CD4-positive, alpha-beta T cell treated with Interleukin-17A for 4 hours (primary cell): ENCODE data around the gene TTLL1.
A peak's percentile ranks its signal among the peaks of the same experiment; 100 is the strongest.
"Not testable (repeated sequence)": the region's sequence is repeated elsewhere in the genome, so short reads cannot be mapped to it uniquely, and the experiment has no call there.

Experiments
- DNase-seq: peaks from one replicate; pipeline ENCODE4 v3.0.0-alpha.2; 2020; ENCODE audit warnings: mixed read lengths

The TTLL1 gene

DNA sequence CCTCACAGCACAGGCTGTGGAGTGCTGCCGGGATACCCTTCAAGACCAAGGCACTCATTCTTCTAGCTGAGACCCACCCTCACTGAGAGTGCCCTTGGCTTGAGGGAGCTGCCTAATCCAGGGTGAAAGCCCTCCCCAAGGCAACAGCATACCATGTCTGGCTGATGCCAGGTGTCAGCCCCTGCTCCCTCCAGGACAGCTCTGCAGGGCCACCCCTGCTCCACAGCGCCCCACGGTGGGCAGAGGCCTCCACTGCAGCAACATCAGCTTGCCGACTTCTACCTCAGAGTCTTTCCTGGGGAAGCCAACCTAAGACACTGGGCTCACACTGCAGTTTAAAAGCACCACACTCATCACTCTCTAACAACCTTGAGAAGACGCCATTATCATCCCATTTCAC lies 29.0 kb downstream of the TTLL1 start:
- DNase-seq = peak; percentile 21

DNA sequence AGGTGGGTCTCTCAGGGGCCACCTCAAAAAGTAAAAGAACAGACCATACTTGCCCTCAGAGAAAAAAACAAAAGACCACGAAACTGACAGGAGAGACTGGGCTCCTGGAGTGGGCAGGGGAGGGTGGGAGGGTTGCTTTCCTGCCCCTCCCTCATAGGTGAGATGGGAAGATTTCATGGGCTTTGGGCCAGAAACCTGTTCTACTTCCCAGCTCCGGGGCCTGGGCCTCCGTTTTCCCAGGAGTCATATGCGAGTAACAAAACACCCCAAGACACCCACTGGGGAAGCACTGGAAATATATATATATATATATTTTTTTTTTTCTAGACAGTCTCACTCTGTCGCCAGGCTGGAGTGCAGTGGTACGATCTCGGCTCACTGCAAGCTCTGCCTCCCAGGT lies 31.6 kb downstream of the TTLL1 start:
- no peak for DNase-seq

DNA sequence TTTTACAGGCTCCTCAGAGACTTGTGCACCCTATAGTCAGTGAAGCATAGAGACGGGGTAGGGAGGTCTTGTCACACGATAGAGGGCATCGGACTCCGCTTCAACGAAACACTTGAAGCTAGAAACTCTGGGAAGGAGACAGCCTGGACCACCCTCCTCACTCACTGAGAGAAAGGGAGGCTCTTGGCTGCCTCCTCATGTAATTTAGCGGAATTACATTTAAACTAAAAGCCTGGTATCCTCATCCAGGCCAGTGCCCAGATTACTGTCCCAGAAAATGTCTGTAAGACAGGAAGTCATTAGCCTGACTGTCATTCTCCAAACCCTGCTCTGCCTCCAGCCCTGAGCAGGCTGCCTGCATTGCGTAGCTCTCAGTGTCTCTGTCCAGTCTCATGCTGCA lies 36.0 kb downstream of the TTLL1 start:
- DNase-seq = no peak

DNA sequence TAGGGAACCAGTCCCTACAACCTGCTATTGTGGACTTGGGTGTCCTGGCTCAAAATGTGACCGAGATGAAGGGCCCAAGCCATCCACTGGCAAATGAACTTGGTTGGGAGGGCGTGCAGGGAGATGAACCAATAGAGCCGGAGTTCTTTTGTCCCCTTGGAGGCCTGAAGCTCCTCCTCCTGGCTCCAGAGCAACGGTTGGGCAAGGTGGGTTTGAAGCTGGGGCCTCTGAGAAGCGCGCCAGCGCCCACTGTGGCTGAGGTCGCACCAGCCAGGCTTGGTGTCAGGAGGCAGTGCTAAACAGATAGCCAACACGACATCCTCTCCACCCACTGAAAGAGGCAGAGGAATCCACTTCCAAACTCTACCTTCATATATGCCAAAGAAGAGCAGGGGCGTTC lies 38.2 kb downstream of the TTLL1 start:
- DNase-seq = no peak

DNA sequence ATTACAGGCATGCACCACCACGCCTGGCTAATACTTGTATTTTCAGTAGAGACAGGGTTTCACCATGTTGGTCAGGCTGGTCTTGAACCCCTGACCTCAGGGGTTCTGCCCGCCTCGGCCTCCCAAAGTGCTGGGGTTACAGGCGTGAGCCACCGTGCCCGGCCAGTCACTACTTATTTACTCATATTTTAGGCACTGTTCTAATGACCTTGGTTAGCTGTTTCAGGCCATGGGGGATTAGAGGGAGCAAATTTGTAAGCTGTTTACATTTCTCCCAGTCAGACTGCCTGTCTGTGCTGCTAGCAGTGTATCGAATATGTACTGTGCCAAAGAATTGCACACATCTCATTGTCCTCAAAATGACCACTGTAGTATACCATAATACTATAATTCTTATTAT lies 41.6 kb downstream of the TTLL1 start:
- DNase-seq = no peak

DNA sequence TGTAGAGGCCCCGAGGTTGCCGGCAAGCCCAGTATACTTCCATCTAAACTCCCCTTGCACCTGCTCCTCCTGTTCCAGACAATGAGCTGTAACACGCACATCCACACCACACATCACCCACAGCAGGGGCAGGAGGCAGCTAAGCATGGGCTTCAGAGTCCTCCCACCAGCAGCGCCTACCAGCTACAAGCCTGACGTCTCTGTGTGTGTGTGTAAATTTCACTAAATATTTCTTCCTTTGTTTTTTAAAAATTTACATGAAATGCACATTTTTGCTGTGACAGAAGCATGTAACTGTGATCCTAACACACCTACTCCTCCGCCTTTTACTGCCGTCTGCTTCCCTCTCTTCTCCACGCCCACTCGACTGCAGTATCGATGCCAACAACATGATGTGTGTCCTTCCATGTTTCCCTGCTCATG lies 44.9 kb downstream of the TTLL1 start:
- DNase-seq = no peak

DNA sequence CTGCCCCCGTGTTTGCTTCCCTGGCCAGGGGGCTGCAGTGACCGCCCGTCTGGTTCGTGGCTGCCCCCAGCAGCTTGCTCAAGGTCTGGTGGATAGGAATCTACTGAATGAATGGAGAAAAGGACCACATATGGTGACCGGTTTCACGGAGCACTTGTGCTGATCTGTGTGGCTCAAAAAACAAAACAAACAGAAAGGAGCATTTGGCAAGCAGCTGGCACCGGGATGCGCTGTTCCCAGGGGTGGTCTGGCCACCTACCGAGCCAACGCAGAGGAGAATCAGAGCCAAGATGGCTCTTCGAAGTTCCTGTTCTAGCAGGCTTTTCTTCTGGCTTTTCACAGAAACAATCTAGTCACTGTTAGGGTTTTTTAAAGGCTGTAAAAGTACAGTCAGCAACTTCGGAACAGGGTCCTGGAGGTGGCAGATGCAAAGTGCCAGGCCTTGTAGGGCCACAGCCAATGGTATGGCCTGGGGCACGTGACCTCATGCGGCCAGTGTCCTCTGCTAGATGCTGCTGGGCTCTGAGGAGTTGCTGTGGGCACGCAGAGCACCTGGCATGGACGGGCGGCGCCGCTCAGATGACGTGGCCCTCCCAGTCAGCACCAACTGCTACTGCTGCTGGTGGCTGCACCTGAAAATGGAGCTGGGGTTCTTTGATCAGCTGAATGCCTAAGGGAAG lies 47.0 kb downstream of the TTLL1 start:
- DNase-seq = no peak

DNA sequence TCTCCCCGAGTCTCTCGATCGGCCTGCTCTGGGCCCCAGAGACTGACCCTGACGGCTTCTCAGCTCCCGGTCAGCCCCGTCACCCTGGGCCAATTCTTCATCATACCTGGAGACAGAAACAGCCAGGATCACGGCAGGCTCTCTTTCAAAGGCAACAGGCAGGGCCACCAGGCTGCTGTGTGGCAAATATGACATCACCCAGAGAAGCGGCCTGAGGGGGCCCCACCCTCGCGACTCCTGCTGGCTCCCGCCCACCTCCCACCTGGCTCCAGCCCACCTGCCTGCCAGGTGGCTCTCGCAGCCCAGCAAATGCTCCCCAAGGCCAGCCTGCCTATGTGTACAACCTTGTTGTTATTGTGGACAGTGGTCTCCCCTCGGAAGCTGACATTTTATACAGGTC lies 49.4 kb downstream of the TTLL1 start:
- DNase-seq = no peak

DNA sequence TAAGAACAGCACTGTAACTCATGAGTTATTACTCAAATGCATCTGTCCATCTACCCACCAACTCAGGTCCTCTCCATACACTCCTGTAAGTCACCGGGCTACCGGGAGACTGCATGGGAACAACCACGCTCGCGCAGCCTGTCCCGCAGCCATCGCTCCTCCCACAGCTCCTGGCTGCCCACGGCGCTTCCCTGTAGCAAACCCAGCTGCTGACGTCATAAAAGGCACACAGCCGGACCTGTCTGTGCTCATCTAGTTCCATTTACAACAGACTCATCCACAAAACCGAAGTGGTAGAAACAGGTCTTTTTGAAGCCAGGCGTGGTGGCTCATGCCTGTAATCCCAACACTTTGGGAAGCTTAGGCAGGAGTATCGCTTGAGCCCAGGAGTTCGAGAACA lies 50.9 kb downstream of the TTLL1 start:
- DNase-seq = no peak

DNA sequence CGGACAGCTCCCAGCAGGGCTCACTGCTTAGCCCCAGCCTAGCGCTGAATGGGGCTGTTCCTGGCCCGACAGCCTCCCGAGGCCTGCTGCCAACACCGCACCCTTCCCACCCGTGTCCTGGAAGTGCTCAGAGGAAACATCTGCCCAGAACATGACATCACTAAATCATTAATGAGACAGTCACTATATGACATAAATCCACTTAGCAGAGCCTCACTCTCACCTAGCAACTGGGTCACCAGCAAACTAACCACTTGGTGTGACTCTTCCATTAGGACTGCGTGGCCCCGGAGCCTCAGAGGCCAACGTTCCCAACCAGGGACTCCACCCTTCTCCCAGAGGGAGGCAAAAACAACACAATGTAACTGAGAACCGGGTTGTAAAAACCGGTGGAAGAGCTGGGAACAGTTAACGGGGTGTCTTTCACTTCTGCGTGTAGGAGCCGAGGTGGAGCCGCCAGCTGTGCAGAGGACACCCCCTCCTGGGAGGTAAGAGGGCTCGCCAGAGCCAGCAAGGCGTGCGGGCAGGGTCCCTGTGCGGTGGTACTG lies 52.8 kb downstream of the TTLL1 start:
- no peak for DNase-seq

DNA sequence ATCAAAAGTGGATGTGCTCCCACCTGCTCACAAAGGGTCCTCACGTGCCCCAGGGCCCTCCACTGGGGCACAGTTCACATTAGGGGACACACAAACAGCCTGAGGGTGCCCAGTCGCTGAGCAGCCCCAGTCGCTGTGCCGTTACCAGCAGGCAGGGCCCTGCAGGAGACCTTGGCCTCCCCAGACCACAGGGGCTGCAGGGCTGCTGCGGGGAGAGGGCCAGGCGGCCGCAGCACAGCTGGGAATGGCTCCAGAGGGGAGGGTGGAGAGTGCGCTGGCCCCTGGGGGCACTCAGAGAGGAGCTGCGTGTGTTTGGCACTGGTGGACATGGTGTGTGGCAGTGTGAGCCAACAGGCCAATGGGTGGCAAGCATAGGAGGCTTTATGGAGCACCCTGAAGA lies 53.9 kb downstream of the TTLL1 start:
- DNase-seq = no peak

DNA sequence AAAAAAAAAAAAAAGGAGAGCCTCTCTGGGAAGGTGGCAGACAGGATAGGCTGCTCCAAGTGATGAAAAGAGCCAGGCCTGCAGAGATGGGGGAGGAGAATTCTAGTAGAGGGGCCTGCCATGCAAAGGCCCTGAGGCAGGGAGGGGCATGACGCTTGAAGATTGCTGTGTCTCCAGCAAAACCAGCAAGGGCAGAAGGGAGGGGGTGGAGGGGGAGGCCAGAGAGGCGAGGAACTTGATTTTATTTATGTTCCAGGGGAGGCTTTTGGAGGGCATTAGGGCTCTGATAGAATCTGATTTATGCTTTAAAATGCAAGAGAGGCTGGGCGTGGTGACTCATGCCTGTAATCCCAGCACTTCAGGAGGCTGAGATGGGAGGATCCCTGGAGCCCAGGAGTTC lies 57.6 kb downstream of the TTLL1 start:
- DNase-seq = no peak

DNA sequence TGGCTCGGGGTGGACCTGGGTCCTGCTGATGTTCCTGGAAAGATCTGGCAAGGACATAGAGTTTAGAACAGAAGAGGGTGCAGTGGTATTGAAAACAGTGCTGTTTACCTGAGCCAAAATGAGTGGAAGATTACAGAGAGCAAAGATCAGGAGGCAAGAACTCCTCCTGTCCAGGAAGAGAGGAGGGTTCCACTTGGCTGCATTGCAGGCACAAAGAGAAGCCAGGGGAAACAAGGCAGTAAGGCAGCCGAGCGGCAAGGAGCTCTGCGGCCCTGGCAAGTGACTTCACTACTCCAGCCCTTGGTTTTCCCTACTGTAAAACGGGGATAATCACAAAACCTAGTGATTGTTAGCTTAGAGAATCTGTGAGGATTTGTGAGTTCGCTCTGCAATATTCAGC lies 70.6 kb downstream of the TTLL1 start:
- no peak for DNase-seq

DNA sequence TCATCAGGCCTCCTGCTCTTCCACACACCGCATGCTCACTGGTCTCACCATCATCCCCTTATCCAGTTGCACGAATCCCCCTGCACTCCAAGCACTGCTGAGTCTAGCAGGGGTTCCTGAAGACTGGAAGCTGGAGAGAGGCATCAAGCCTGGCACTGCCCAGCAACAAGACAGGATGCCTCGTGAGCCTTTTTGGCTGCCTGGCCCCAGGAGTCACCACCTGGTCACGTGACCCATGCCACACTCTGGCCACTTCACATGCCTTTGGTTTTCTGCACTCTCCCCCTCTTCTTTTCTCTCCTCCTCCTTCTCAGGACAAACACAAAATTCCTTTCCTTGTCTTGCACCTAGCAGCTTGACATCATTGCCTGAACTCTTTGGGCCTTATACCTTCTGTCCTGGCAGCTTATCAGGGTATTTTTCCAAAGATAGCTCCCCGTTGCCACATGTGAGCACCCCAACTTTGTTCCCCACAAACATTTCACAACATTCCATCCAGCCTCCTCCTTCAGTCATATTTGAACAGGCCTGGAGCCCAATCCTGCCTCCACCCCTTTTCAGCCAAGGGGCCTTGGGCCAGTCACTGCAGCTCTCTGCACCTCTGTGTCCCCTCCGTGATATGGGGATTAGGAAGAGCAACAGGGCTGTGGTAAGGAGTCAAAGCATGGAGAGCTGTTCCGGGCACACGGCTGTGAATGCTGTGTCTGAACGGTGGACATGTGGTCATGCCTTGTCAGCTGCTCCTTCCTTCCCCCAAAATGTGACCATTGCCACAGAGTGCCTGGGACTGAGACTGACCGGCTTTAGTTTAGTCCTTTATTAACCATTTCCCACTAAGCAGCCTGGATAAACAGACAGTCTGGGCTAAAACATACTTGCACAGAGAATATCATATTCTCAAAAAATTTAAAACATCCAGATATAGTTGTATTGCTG lies 71.4 kb downstream of the TTLL1 start:
- no peak for DNase-seq

DNA sequence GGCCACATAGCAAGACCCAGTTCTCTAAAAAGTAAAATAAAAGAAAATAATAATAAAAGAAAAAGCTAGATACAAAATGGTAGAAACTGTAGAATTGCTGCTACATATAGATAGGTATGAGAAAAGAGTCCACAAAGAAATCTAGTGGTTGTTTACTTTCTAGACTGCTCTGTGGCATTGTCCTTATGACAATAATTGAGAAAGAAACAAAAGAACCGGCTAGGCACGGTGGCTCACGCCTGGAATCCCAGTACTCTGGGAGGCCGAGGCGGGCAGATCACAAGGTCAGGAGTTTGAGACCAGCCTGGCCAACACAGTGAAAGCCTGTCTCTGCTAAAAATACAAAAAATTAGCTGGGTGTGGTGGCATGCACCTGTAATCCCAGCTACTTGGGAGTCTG lies 73.0 kb downstream of the TTLL1 start:
- not testable (repeated sequence) for DNase-seq

DNA sequence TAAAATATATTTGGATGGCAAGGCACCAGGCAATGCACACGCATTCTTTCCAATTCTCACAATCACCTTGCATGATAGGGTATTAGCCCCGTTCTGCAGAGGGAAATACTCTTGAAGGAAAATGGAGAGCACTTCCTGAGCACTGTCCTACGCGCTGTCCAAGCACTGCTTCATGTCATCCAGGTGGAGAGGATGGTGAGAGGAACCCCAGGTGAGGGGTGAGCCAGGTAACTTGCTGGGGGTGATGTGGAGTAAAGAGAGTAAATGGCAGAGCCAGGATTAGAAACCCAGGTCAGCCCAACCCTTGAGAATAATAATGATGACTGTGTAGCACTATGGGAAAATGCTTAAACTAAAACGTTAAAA lies 73.5 kb downstream of the TTLL1 start:
- DNase-seq = peak; percentile 7

DNA sequence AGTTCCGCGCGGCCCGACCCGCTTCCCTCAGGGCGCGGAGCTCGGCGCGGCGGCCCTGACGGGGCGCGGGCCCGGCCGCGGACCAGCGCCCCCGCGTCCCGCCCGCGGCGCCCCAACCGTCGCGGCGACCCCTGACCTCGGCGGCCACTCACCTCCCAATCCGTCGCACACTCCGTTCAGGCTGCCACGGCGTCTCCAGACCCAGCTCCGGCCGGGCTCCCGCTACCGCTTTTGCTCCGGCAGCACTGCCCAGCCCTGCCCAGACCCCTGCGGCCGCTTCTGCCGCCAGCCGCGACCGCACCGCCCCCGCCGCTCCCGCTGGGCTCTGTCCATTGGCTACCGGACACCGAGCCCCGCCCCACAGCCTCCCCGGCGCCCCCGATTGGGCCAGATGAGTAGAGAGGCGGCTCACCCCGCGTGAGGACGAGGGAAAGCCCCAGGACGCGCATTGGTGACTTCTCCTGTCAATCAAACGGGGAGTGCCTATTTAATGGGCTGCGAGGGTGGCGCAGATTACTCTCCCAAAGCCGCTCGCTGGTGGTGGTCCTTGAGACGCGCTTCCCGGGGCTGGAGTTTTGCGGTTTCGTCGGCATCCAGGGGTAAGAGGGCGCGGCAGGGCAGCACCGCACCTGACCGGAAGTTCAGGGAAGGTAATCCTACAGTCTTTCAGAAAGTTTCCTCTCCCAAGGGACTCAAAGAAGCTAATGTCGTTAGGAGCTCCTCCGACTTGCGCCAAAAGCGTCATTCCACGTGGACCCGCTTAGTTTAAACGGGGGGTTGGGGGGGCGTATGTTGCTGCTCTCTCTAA lies 74.1 kb downstream of the TTLL1 start, which contains the start of gene PACSIN2:
Gene PACSIN2 (minus strand): TSS at position 281 of the 808 bp plus-strand sequence. CDS start 103,069 bp downstream, outside the sequence.
- DNase-seq = peak; percentile 98

DNA sequence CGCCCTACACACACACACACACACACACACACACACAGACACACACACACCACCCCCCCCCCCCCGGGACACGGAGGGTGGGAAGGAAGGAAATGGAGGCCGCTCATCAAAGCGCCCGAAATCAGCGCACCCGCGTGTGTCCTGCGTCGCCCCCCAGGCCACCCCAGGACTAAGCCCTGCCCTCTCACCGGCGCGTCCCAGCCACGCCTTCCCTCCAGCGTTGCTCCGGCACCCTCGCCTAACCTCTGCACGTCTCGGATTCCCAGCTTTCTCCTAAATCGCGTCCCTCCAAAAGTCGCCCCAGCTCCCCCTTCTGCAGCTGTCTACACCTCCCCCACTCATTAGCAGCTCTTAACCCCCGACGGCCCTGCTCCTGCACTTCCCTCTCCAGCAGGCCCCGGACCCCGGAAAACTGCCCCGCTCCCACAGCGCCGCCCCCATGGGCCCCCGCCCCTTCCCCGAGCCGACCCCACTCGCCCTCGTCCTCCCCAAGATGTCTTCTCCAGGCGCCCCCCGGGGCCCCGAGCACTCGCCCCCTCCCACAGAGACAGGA lies 74.8 kb downstream of the TTLL1 start:
- peak; percentile 58 for DNase-seq

DNA sequence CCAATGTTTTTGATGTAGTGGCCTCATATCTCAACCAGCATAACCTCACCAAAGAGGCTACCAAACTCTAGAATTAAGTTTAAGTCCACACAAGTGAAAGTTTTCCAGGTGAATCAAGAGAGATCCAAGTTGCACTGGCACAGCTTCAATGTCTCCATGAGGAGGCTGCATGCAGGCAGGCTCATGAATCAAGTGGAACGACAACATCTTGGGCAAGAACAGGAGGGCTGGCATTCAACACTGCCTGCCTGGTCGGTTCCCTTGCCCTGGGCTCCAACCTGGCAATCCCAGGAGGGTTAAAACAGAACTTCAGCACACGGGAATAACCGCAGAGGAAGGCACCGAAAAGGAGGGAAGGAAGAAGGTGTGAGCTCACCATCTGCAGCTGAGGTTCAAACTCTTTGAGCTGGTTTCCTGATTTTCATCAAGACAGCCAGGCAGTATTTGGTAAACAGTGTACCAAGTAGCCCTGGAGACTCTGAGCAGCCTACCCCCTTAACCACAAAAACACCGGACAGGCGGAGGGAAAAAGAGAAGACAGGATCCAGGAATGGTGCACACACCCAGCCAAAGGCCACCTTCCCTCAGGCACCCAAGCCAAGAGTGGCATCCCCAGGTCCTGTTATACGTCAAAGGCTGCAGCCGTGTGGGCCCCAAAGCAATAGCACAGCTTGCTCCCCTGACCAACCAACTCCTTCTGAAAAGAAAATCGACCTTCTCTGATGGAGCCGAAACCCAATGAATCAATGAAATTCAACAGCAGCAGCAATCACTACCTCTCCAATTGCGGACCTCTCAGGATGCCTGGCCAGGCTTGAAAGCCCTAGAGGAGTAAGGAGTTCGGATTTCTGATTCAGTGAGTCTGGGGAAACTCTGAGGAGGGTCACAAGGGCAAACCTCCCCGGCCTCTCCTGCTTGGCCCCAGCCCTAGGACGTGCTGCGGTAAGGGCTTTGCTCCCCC lies 75.6 kb downstream of the TTLL1 start:
- DNase-seq = peak; percentile 12

DNA sequence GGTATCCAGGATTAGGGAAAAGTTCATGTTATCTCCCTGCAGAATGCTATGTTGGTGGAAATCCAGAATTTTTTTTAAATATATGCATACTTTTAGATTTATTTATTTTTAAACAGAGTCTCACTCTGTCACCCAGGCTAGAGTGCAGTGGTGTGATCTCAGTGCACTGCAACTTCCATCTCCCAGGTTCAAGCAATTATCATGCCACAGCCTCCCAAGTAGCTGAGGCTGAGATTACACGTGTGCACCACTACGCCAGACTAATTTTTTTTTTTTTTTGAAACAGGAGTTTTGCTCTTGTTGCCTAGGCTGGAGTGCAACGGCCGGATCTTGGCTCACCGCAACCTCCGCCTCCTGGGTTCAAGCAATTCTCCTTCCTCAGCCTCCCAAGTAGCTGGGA lies 76.8 kb downstream of the TTLL1 start:
- DNase-seq = no peak

DNA sequence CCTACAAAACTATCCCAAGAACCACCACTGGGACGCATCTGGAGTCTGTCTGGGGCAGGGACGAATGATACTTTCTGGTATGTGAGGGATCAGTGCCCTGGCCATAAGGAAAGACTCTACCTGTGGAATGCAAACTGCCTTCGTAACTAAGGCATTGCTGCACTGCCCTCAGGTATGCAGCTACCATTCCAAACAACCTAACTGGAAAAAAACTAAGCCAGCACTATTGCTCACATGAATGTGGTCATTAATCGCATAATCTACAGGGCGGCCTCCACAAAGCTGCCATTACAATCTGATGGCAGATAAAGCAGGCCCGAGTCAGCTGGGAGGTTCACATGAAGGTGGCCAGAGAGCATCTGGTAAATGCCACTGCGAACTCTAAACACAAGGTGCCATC lies 78.1 kb downstream of the TTLL1 start:
- DNase-seq = no peak

DNA sequence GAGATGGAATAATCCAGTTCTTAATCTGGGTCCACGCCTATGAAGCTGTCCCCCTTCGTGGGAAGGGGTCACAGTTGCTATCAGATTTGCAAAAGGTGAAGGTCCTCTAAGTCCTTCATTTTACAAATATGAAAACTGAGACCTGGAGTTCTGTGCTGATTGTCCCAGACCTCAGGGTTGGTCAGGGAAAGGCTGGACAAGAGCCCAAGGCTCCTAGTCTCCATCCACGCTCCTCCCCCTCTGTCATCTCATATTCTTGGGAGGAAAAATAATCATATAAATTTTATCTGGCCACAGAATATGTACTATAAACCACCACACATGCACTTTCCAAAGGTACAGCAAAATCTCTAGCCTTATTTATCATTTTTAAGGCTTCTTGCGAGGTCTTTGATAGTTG lies 79.7 kb downstream of the TTLL1 start:
- DNase-seq = no peak
